Activated CD4-positive, alpha-beta memory T cell treated with anti-CD3 and anti-CD28 coated beads, Interleukin-2, amount 10 ng/mL, durations not matched to agents 7 days and 5 days (primary cell): ENCODE measurements around the gene S100A7A. TPM values are rescaled to one million over a fixed set of nuclear protein-coding genes. Genes with fewer than 3 reads are reported as not detected.
"Not testable (repeated sequence)": the region's sequence is repeated elsewhere in the genome, so short reads cannot be mapped to it uniquely, and the experiment has no call there.

ENCODE experiments used
- CTCF ChIA-PET: fragments of 350-600 bp; sonication (Branson Sonifier 250); formaldehyde crosslinking; loops from one replicate; lab custom pipeline; 2021; ENCODE audit warnings: antibody characterized with exemption, inconsistent platforms; lab: Charles Lee
- POLR2A ChIA-PET: fragments of 350-600 bp; sonication (Branson Sonifier 250); formaldehyde crosslinking; loops from one replicate; lab custom pipeline; 2021; ENCODE audit warnings: antibody characterized with exemption; lab: Charles Lee
- DNase-seq: peaks from one replicate; pipeline ENCODE4 v3.0.0-alpha.2; 2020
- H3K27ac Mint-ChIP-seq: one replicate; pipeline ENCODE4 v1.8.0; 2021; ENCODE audit warnings: mild to moderate bottlenecking, mixed read lengths
- H3K27me3 Mint-ChIP-seq: one replicate; pipeline ENCODE4 v1.8.0; 2021; ENCODE audit warnings: mixed read lengths
- H3K36me3 Mint-ChIP-seq: one replicate; pipeline ENCODE4 v1.8.0; 2021; ENCODE audit warnings: low read depth, mixed read lengths
- H3K4me1 Mint-ChIP-seq: one replicate; pipeline ENCODE4 v1.8.0; 2021; ENCODE audit warnings: mixed read lengths
- H3K4me3 Mint-ChIP-seq: one replicate; pipeline ENCODE4 v1.8.0; 2021; ENCODE audit warnings: mild to moderate bottlenecking, mixed read lengths
- H3K9me3 Mint-ChIP-seq: one replicate; pipeline ENCODE4 v1.8.0; 2021; ENCODE audit warnings: mixed read lengths
- total RNA-seq, 2 experiments: library from RNA; stranded (reverse); gene quantifications; one replicate each; pipeline ENCODE4 v1.2.3, GENCODE V29; 2021

The S100A7A gene
- total RNA-seq, 2 experiments from 2014 or later, result not detected

GRCh38 chr1:153397924-153398651, 18.2 kb upstream of the S100A7A start:
- ChIA-PET POLR2A (no interaction called here), CTCF (no interaction called here)
- Mint-ChIP-seq H3K9me3 (no peaks in the 10 kb centered on the region), H3K36me3 (no peaks in the 10 kb centered on the region), H3K4me1 (no peaks in the 10 kb centered on the region), H3K27me3 (peaks cover 15% of the 10 kb centered on the region), H3K27ac (no peak overlapping the region), H3K4me3 (no peak overlapping the region)
- DNase-seq, result no peak

DNA sequence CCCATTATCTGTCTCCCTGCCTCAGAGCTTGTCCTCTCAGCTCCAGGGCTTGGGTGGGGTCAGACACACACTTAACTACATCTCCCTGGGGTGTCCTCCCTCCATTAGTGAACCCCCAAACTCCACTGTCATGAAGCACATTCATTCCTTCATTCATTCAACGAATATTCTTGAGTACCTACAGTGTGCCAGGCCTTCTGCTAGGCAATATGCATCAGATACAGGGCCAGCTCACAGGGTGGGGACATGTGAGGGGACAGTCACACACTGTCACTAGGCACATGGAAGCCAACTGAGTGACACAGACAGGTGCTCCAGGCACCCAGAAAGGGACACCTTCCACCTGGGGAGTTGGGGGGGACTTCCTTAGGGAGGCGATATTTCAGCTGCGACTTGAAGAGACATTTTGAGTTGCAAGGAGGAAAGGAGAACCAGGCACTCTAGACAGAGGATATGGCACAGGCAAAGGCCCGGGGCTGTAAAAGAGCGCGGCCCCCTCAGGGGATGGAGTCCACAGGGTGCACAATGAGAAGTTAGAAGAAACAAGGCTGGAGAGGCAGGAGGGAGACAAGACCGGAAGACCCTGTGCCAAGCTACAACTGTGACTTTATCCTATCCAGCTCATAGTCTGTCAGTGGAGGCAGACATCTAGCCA, 16.8 kb upstream of the S100A7A start:
- Mint-ChIP-seq H3K9me3 (no peaks in the 10 kb centered on the region), H3K27ac (no peak overlapping the region), H3K4me1 (peaks cover under 1% of the 10 kb centered on the region), H3K4me3 (no peak overlapping the region), H3K36me3 (no peaks in the 10 kb centered on the region), H3K27me3 (peaks cover 15% of the 10 kb centered on the region)
- ChIA-PET CTCF (interaction anchor here (1.7 kb wide), 1 partner anchor 95 kb away, joined by 7 read pairs; no protein-coding TSS in a partner anchor), POLR2A (no interaction called here)
- DNase-seq, result no peak

- Mint-ChIP-seq H3K4me3 (no peak overlapping the region), H3K4me1 (peaks cover 2% of the 10 kb centered on the region), H3K36me3 (no peaks in the 10 kb centered on the region), H3K9me3 (no peaks in the 10 kb centered on the region), H3K27me3 (peaks cover 12% of the 10 kb centered on the region), H3K27ac (no peak overlapping the region)
- ChIA-PET CTCF (interaction anchor here (1.7 kb wide), 1 partner anchor 95 kb away, joined by 7 read pairs; no protein-coding TSS in a partner anchor), POLR2A (no interaction called here)
- no peak for DNase-seq
Measured at GRCh38 chr1:153400244-153400643, 16.1 kb upstream of the S100A7A start.

DNA sequence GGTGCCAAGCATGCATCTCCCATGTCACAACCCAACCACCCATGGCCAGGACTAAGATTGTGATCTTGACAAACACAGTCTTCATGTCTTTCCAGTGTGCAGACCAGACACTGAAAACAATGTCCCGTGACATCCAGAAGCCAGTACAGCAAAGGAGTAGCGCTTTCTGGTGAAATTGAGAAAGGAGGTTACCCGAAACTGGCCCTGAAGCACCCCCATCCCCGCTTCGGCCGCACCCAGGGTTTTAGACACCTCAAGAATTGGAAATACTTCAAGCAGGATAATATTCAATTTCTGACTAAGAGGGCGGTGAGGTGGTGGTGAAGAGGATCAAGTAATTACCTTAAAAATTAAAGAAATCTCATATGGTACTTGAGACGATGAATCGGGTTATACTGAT, 14.9 kb upstream of the S100A7A start:
- H3K4me3 Mint-ChIP-seq, result no peak overlapping the region
- no peak for DNase-seq
- H3K27me3 Mint-ChIP-seq, result peaks cover 10% of the 10 kb centered on the region
- no peak overlapping the region for H3K27ac Mint-ChIP-seq
- ChIA-PET CTCF (no interaction called here), POLR2A (no interaction called here)
- H3K36me3 Mint-ChIP-seq, result no peaks in the 10 kb centered on the region
- no peaks in the 10 kb centered on the region for H3K9me3 Mint-ChIP-seq
- peaks cover 2% of the 10 kb centered on the region for H3K4me1 Mint-ChIP-seq

DNA sequence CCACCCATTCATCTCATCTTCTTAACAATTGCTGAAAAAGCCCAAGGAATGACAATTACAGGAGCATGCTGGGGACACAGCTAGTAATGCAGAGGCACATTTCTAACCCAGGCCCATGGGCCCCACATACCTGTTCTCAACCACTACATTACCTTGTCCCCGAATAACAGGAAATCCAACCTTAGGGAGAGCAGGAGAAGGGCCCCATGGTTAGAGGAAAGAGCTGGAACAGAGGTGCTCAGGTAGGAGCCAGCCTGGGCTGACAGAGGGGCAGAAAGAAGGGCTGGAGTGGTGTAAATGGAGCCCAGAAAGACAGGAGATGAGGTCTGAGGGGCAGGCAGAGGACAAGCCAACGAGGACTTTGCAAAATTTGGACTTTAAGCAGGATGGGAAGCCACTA, 14.1 kb upstream of the S100A7A start:
- ChIA-PET POLR2A (no interaction called here), CTCF (no interaction called here)
- no peak overlapping the region for H3K27ac Mint-ChIP-seq

GRCh38 chr1:153403421-153404085, 12.8 kb upstream of the S100A7A start:
- no peaks in the 10 kb centered on the region for H3K36me3 Mint-ChIP-seq
- no peak for DNase-seq
- H3K4me3 Mint-ChIP-seq, result no peak overlapping the region
- H3K27me3 Mint-ChIP-seq, result peaks cover 17% of the 10 kb centered on the region
- POLR2A ChIA-PET, result no interaction called here
- no peak overlapping the region for H3K27ac Mint-ChIP-seq
- no peaks in the 10 kb centered on the region for H3K9me3 Mint-ChIP-seq
- H3K4me1 Mint-ChIP-seq, result peaks cover 7% of the 10 kb centered on the region
- CTCF ChIA-PET, result interaction anchor here (1.6 kb wide), 1 partner anchor 51 kb away, joined by 4 read pairs; no protein-coding TSS in a partner anchor

More for the DNA sequence above, 14.1 kb upstream of the S100A7A start:
- Mint-ChIP-seq H3K9me3 (no peaks in the 10 kb centered on the region), H3K4me3 (no peak overlapping the region), H3K4me1 (peaks cover 6% of the 10 kb centered on the region), H3K27me3 (peaks cover 12% of the 10 kb centered on the region), H3K36me3 (no peaks in the 10 kb centered on the region)
- no peak for DNase-seq

DNA sequence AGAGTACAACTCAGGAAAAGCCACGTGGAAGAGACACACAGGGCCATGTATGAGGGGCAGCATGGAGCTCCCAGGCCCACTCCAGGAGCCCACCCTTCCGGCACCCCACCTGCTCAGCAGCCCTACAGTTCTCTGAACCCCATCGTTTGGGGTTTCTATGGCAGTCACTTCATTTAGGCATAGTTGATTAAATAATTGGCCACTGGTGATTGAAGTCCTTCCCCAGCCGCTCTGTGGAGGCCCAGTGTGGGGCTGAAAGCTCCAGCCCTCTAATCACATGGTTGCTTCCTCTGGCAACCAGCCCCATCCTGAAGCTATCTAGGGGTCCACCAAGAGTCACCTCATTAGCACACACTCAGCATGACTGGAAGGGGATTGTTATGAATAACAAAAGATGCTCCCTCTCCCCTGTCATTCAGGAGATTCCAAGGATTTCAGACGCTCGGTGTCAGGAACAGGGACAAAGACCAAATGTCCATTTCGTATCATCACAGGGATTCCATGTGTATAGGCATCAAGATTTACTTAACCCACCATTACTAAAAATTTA, 12.2 kb upstream of the S100A7A start:
- no peak for DNase-seq
- ChIA-PET CTCF (interaction anchor here (1.3 to 1.6 kb wide), 2 partner anchors 13 to 52 kb away, joined by 4 read pairs; no protein-coding TSS in a partner anchor), POLR2A (no interaction called here)
- H3K4me1 Mint-ChIP-seq, result peaks cover 7% of the 10 kb centered on the region
- H3K27me3 Mint-ChIP-seq, result peaks cover 19% of the 10 kb centered on the region
- no peaks in the 10 kb centered on the region for H3K36me3 Mint-ChIP-seq
- no peaks in the 10 kb centered on the region for H3K9me3 Mint-ChIP-seq
- no peak overlapping the region for H3K27ac Mint-ChIP-seq
- no peak overlapping the region for H3K4me3 Mint-ChIP-seq

DNA sequence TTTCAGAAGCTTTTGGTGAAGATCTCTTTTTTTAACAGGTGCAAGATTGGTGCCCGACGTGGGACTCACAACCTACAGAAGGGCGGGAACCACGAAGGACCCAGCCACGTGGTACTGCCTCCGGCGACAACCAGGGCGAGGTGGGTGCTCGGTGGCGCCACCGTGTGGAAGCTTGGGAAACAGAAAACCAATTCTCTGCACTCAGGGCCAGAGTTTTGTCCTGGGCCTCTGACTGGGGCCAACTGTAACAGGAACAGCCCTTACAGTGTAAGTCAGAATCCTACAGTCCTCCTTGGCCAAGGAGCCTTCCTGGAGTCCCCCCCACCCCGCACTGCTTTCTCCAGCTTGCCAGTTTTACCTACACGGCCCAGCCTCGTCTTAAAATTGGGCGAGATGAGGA, 11.6 kb upstream of the S100A7A start:
- ChIA-PET CTCF (interaction anchor here (0.6 to 1.6 kb wide), 3 partner anchors 13 to 88 kb away, joined by 3 to 4 read pairs (median 4); no protein-coding TSS in a partner anchor), POLR2A (no interaction called here)
- Mint-ChIP-seq H3K4me3 (no peak overlapping the region), H3K9me3 (no peaks in the 10 kb centered on the region), H3K4me1 (peaks cover 7% of the 10 kb centered on the region), H3K36me3 (no peaks in the 10 kb centered on the region), H3K27me3 (peaks cover 25% of the 10 kb centered on the region), H3K27ac (no peak overlapping the region)
- peak; percentile 55 for DNase-seq

GRCh38 chr1:153405825-153406599, 10.3 kb upstream of the S100A7A start:
- CTCF ChIA-PET, result interaction anchor here (2.2 kb wide), 1 partner anchor 50 kb away, joined by 7 read pairs; no protein-coding TSS in a partner anchor
- peaks cover 33% of the 10 kb centered on the region for H3K27me3 Mint-ChIP-seq
- POLR2A ChIA-PET, H3K9me3 Mint-ChIP-seq, DNase-seq, H3K4me1 Mint-ChIP-seq, H3K4me3 Mint-ChIP-seq, H3K27ac Mint-ChIP-seq, H3K36me3 Mint-ChIP-seq: not testable (repeated sequence)

GRCh38 chr1:153407274-153407673, 9.0 kb upstream of the S100A7A start:
- POLR2A ChIA-PET, H3K4me1 Mint-ChIP-seq, H3K4me3 Mint-ChIP-seq, DNase-seq, H3K36me3 Mint-ChIP-seq, H3K27ac Mint-ChIP-seq, H3K9me3 Mint-ChIP-seq: not testable (repeated sequence)
- CTCF ChIA-PET, result interaction anchor here (2.2 kb wide), 1 partner anchor 52 kb away, joined by 7 read pairs; no protein-coding TSS in a partner anchor
- peaks cover 26% of the 10 kb centered on the region for H3K27me3 Mint-ChIP-seq

DNA sequence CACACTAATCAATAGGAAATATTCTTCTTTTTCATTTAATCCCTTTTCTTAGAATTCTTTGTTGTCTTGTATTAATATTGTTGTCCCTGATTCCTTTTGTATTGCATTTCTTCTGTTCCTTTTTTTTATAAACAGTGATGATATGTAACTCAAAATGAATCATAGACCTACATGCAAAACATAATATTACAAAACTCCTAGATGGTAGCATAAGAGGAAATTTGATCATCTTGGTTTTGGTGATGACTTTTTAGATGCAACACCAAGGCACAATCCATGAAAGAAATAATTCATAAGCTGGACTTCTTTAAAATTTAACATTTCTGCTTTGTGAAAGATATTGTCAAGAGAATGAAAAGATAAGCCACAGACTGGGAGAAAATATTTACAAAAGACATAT, 2.4 kb upstream of the S100A7A start:
- H3K27me3 Mint-ChIP-seq, result peaks cover 20% of the 10 kb centered on the region
- CTCF ChIA-PET, H3K9me3 Mint-ChIP-seq, POLR2A ChIA-PET, H3K4me1 Mint-ChIP-seq, H3K4me3 Mint-ChIP-seq, DNase-seq, H3K36me3 Mint-ChIP-seq, H3K27ac Mint-ChIP-seq: not testable (repeated sequence)

DNA sequence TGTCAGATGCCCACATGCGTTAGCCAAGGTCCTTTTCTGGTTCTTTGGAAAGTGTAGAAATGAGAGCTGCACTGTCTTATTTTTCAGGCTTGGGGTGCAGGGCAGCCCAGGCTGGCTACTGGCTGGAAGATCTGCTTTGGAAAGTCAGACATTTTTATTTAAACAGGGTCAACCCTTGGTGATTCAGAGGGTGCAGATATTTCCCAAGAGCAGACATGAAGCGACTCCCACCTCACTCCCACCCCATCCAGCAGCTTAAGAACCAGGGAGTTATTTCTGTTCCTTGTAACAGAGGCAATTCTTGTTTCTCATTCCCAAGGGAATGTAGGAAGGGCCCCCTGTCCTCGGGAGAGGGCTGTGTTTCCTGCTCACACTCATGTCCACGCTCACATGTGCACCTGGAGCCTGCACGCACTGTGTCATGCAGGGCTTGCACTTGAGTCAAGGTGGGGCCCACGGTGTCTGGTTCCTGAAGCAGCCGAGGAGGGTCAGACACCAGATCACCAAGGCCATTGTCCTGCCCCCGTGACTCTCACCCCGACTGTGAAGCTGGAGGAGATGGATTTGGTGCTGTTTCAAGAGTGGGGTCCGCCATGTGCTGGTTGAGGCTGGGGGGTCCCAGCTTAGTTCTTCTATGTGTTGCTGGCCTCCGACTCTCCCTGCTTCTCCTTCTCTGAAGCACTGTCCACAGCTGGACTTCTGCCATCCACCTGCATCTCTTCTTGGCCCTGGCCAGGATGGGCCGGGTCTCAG, 992 bp downstream of the S100A7A start:
- ChIA-PET CTCF (interaction anchor here (1.0 kb wide), 1 partner anchor 13 kb away, joined by 4 read pairs; no protein-coding TSS in a partner anchor), POLR2A (no interaction called here)
- Mint-ChIP-seq H3K9me3 (peaks cover 2% of the 10 kb centered on the region), H3K36me3 (no peaks in the 10 kb centered on the region), H3K27me3 (peaks cover 7% of the 10 kb centered on the region), H3K4me3 (no peak overlapping the region), H3K4me1 (no peaks in the 10 kb centered on the region), H3K27ac (no peak overlapping the region)
- peak; percentile 5 for DNase-seq
